SU-DHL-6 (cell line): ENCODE data around the gene CCNY.

Experiments
- H2AFZ ChIP-seq: fragments of 200-600 bp; sonication (generic); 2 replicates; pipeline ENCODE4 v1.6.1; 2014; ENCODE audit warnings: low read depth, mild to moderate bottlenecking, moderate library complexity, mixed read lengths, antibody characterized with exemption, low read length; ENCODE audit not compliant: severe bottlenecking
- H3F3A ChIP-seq: fragments of 200-600 bp; shearing (Covaris generic); 2 replicates; pipeline ENCODE4 v1.6.0; 2016; ENCODE audit warnings: antibody characterized with exemption, mild to moderate bottlenecking; ENCODE audit not compliant: insufficient read depth
- H3K27ac ChIP-seq: fragments of 200-600 bp; sonication (generic); 2 replicates; pipeline ENCODE4 v1.5.1; 2016; ENCODE audit warnings: low read depth, mild to moderate bottlenecking, low read length, moderate library complexity, mixed read lengths
- H3K27me3 ChIP-seq: fragments of 200-600 bp; sonication (generic), shearing (Covaris generic); 2 replicates; pipeline ENCODE4 v1.6.0; 2014; ENCODE audit warnings: mild to moderate bottlenecking, low read length
- H3K36me3 ChIP-seq: fragments of 200-600 bp; sonication (generic); 2 replicates; pipeline ENCODE4 v1.6.1; 2014; ENCODE audit warnings: mild to moderate bottlenecking, low read length, mixed read lengths
- H3K4me2 ChIP-seq: fragments of 300-600, 200-600 bp; shearing (Covaris generic), sonication (generic); 2 replicates; pipeline ENCODE4 v1.6.0; 2014; ENCODE audit warnings: low read length, low read depth, mild to moderate bottlenecking; ENCODE audit not compliant: poor library complexity, severe bottlenecking
- H3K4me3 ChIP-seq: fragments of 200-600 bp; sonication (generic); 2 replicates; pipeline ENCODE4 v1.5.1; 2014; ENCODE audit warnings: antibody characterized with exemption, low read length, mild to moderate bottlenecking, mixed read lengths; ENCODE audit not compliant: insufficient read depth, poor library complexity, severe bottlenecking
- H3K79me2 ChIP-seq: fragments of 200-600 bp; sonication (generic); 2 replicates; pipeline ENCODE4 v1.6.1; 2014; ENCODE audit warnings: mild to moderate bottlenecking, low read length, moderate library complexity; ENCODE audit not compliant: insufficient read depth
- H3K9ac ChIP-seq: fragments of 200-600 bp; sonication (generic); 2 replicates; pipeline ENCODE4 v1.7.0; 2014; ENCODE audit warnings: mild to moderate bottlenecking, low read length
- H3K9me2 ChIP-seq: fragments of 200-600 bp; sonication (generic); replicated peaks from 2 replicates; pipeline ENCODE4 v1.6.1; 2014; ENCODE audit warnings: low read length; ENCODE audit not compliant: insufficient read depth
- H3K9me3 ChIP-seq: fragments of 200-600 bp; sonication (generic); 2 replicates; pipeline ENCODE4 v1.6.1; 2014; ENCODE audit warnings: low read length, mixed read lengths; ENCODE audit not compliant: insufficient read depth
- H4K20me1 ChIP-seq: fragments of 200-600 bp; sonication (generic); 2 replicates; pipeline ENCODE4 v1.6.1; 2014; ENCODE audit warnings: low read depth, mild to moderate bottlenecking, antibody characterized with exemption, low read length, moderate library complexity, mixed read lengths
- EZH2phosphoT487 ChIP-seq: fragments of 200-600 bp; sonication (generic), shearing (Covaris generic); conservative IDR thresholded peaks from 2 replicates; pipeline ENCODE4 v1.6.1; 2018; ENCODE audit warnings: mild to moderate bottlenecking, antibody characterized with exemption, low read length, moderate library complexity, mixed read lengths
- TF ChIP-seq, protein P1 (sequence below): fragments of 200-600 bp; sonication (generic); IDR thresholded peaks from one replicate; pipeline ENCODE4 v1.5.1; 2017; ENCODE audit warnings: antibody characterized with exemption, mild to moderate bottlenecking, low read length, moderate library complexity; ENCODE audit not compliant: insufficient read depth, poor library complexity, severe bottlenecking

Gene CCNY

DNA sequence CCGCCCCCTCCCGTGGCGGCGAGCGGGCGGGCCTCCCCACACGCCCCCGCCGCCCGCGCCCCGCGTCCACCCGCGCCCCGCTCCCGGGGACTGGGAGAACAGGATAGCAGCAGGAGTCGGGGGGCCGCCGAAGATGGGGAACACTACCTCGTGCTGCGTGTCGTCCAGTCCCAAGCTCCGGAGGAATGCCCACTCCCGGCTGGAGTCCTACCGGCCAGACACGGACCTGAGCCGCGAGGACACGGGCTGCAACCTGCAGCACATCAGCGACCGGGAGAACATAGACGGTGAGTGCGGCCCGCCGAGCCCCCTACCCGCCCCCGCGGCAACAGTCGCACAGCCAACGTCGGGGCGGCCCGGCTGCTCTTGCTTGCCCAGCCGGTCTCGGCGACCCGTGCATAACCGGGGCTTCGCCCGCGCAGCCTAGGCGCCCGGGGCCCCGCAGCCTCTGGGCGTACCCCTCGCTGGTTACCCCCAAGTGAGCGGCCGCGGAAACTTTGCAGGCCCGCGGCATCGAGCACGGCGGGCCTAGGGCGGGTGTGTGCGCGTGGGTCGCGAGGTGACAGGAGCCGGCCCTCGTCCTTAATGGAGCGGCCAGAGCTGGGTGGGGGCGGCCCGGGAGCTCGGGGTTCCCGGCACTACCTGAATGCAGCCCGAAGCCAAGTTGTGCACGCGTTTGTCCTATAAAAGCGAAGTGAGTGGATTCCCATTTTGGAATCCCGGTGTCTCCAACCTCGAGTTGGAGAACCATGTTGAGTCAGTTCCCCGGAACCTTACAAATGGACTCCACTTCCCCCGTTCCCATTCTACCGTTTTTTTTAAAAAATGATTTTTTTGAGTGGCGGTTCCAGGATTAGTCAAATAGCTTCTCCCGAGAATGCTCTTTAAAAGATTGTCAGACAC lies 863 bp downstream of the CCNY start:
- peak overlapping the region; percentile 81 for H3K4me2 ChIP-seq
- 0 out of 2 replicates have a peak, but pooled peaks cover 2% of the 10 kb centered on the region for H3K36me3 ChIP-seq
- no peaks in the 10 kb centered on the region for H3K9me3 ChIP-seq
- TF ChIP-seq, protein P1, sequence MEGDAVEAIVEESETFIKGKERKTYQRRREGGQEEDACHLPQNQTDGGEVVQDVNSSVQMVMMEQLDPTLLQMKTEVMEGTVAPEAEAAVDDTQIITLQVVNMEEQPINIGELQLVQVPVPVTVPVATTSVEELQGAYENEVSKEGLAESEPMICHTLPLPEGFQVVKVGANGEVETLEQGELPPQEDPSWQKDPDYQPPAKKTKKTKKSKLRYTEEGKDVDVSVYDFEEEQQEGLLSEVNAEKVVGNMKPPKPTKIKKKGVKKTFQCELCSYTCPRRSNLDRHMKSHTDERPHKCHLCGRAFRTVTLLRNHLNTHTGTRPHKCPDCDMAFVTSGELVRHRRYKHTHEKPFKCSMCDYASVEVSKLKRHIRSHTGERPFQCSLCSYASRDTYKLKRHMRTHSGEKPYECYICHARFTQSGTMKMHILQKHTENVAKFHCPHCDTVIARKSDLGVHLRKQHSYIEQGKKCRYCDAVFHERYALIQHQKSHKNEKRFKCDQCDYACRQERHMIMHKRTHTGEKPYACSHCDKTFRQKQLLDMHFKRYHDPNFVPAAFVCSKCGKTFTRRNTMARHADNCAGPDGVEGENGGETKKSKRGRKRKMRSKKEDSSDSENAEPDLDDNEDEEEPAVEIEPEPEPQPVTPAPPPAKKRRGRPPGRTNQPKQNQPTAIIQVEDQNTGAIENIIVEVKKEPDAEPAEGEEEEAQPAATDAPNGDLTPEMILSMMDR = no peak
- no peak for TF ChIP-seq EZH2phosphoT487
- H3K4me3 ChIP-seq = peak overlapping the region; percentile 80
- H2AFZ ChIP-seq = peak overlapping the region; percentile 30
- peaks cover 9% of the 10 kb centered on the region; the same call in 1 of the 2 replicates for H3F3A ChIP-seq
- peaks cover 30% of the 10 kb centered on the region for H4K20me1 ChIP-seq
- H3K27ac ChIP-seq = no peak overlapping the region
- H3K27me3 ChIP-seq = no peaks in the 10 kb centered on the region
- peaks cover 49% of the 10 kb centered on the region for H3K79me2 ChIP-seq
- H3K9ac ChIP-seq = peak overlapping the region; percentile 64
- H3K9me2 ChIP-seq = no peaks in the 10 kb centered on the region

DNA sequence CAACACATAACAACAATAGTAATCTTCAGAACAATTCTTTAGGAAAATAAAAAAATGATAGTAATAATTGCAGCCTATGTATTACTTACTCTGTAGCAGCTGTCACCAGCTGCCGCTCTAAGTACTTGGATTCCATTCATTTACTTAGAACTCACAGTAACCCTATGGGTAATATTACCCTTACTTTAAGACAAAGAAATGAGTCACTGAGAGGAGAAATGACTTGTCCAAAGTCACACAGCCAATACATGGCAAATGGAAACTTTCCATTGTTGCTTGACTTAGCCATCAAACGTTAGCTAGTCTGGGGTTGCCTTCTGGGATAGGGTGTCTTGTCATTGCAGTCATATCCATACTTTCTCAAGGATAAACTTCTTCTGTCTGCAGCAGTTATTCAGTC lies 3.6 kb downstream of the CCNY start:
- no peak overlapping the region for H3K4me2 ChIP-seq

DNA sequence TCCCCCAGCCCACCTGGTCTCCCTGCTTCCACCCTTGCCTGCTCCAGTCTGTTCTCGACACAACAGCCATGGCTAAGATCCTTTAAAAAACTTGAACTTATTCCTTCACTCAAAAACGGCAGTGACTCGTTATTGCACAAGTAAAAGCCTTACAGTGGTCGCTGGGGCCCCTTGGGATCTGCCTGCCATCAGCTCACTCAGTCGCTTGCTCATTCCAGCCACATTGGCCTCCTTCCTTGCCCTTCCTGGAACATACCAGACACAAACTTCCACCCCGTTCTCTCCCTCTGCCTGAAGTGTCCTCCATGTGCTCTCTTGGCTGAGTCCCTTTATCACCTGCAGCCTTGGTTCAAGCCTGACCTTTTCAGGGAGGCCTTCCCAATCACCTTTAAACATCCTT lies 4.7 kb downstream of the CCNY start:
- Histone ChIP-seq H3K4me3 (no peak overlapping the region), H3K4me2 (no peak overlapping the region)

More for the DNA sequence above, 3.6 kb downstream of the CCNY start:
- no peaks in the 10 kb centered on the region for H3K9me3 ChIP-seq
- H3F3A ChIP-seq = peaks cover 9% of the 10 kb centered on the region; the same call in 1 of the 2 replicates
- H4K20me1 ChIP-seq = peaks cover 30% of the 10 kb centered on the region
- H3K9me2 ChIP-seq = no peaks in the 10 kb centered on the region
- no peaks in the 10 kb centered on the region for H3K27me3 ChIP-seq
- H3K4me3 ChIP-seq = no peak overlapping the region
- H3K27ac ChIP-seq = no peak overlapping the region
- no peaks in the 10 kb centered on the region for H3K36me3 ChIP-seq
- no peak for TF ChIP-seq EZH2phosphoT487
- TF ChIP-seq, protein P1 = no peak
- peaks cover 33% of the 10 kb centered on the region for H3K79me2 ChIP-seq
- H3K9ac ChIP-seq = no peak overlapping the region
- H2AFZ ChIP-seq = no peak overlapping the region

More for the DNA sequence above, 4.7 kb downstream of the CCNY start:
- H4K20me1 ChIP-seq = peaks cover 37% of the 10 kb centered on the region
- H3K79me2 ChIP-seq = peaks cover 29% of the 10 kb centered on the region
- TF ChIP-seq EZH2phosphoT487 = no peak
- TF ChIP-seq, protein P1 = no peak
- H3K27ac ChIP-seq = no peak overlapping the region
- H3K27me3 ChIP-seq = no peaks in the 10 kb centered on the region
- no peaks in the 10 kb centered on the region for H3K36me3 ChIP-seq
- H3K9me2 ChIP-seq = no peaks in the 10 kb centered on the region
- no peak overlapping the region for H3K9ac ChIP-seq
- H3K9me3 ChIP-seq = no peaks in the 10 kb centered on the region
- peaks cover 9% of the 10 kb centered on the region; the same call in 1 of the 2 replicates for H3F3A ChIP-seq
- H2AFZ ChIP-seq = no peak overlapping the region
